Measurements from ENCODE around the gene CHRM5.
"Not testable (repeated sequence)": the region's sequence is repeated elsewhere in the genome, so short reads cannot be mapped to it uniquely, and the experiment has no call there.

The CHRM5 gene

DNA sequence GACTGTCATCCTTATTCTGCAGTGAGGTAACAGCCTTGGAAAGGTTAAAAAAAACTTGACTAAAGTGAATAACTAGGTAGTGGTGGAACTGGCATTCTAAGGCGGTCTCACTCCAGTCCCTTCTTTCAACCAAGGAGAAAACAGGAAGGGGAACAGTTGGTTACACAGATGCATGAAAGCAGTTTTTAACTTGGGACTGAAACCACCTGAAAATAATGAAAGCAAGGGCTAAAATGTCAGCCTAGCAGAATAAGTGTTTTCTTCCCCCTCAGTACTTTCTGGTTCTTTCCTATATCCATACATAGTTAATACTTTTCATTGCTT lies 71.5 kb downstream of the CHRM5 start:
- no peak for DNase-seq (ENCODE audit: low read depth)

DNA sequence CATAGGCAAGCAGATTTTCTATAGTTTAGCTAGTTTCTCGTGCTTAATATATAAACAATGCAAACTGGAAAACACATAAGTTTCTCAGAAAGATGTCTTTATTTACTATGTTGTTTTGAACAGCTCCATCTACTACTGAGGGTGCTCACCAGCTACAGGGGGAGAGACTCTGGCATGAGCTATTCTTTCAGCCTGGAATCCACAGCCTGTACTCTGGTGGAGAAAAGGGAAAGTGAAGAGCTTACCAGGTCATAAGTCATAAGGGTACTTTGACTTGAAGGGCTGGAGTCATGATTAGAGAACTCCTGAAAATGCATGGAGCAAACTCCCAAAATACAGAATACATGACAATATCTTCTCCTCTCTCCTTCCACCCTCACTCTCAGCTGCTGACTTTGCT lies 75.1 kb downstream of the CHRM5 start:
- no peak for DNase-seq (ENCODE audit: low read depth)

DNA sequence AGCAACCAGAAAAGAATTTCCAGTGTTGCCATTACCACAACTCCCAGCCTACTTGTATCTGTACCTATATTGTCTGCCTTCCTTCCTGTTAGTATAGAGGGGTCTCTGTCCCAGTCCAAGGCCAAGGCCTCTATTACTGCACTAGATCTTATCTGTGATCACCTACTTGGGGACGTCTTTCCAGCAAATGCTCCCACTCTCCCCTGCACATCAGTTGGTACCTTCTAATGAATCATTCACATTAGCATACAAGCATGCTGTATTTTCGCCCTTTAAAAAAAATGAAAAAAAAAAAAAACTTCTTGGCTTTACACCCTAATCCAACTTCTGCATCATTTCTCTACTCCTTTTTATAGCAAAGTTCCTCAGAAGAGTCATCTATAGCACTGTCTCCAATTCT lies 75.5 kb downstream of the CHRM5 start:
- no peak for DNase-seq (ENCODE audit: low read depth)

- DNase-seq (ENCODE audit: low read depth), result no peak
These were observed 78.3 kb downstream of the CHRM5 start for GRCh38 chr15:34046471-34047145.

GRCh38 chr15:34047893-34048775 lies 79.8 kb downstream of the CHRM5 start:
- no peak for DNase-seq (ENCODE audit: low read depth)

- no peak for DNase-seq (ENCODE audit: low read depth)
These were observed 80.8 kb downstream of the CHRM5 start for GRCh38 chr15:34049112-34049511.

DNA sequence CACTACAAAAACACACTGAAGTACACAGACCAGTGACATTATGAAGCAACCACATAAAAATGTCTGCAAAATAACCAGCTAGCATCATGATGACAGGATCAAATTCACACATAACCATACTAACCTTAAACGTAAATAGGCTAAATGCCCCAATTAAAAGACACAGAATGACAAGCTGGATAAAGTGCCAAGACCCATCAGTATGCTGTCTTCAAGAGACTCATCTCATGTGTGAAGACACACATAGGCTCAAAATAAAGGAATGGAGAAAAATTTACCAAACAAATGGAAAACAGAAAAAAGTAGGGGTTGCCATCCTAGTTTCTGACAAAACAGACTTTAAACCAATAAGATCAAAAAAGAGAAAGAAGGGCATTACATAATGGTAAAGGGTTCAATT lies 82.1 kb downstream of the CHRM5 start:
- not testable (repeated sequence) for DNase-seq (ENCODE audit: low read depth)

GRCh38 chr15:34054081-34054707 lies 85.9 kb downstream of the CHRM5 start:
- DNase-seq (ENCODE audit: low read depth), result no peak

- no peak for DNase-seq (ENCODE audit: low read depth)
These were observed 87.7 kb downstream of the CHRM5 start for GRCh38 chr15:34055868-34056595.

DNA sequence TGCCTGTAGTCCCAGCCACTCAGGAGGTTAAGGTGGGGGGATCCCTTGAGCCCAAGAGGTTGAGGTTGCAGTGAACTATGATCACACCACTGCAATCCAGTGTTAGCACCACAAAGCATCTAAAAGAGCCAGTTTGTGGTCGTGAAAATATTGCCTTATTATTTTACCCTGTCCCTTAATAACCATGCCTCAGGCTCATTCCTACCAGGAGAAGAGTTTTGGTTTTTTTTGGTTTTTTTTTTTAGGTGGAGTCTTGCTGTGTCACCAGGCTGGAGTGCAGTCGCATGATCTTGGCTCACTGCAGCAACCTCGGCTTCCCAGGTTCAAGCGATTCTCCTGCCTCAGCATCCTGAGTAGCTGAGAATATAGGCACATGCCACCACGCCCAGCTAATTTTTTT lies 88.6 kb downstream of the CHRM5 start:
- DNase-seq (ENCODE audit: low read depth), result no peak

DNA sequence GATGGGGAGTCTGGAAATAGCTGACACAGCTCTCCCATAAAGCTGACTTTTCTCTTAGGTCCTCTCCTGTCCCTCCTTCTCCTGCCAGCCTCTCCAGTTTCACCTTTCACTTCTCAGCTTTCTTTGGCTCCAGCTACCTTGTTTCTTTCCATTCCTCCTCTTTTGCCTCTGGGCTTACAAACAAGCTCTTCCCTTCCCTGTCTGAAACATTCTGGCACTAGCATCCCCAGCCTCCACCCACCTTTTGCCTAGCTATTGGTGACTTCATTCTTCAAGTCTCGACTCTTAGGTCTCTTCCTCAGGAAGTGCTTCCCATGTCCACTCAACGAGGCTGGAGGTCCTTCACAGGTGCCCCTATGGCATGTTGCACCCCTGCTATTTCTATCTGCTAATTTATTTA lies 91.2 kb downstream of the CHRM5 start:
- DNase-seq (ENCODE audit: low read depth), result no peak

GRCh38 chr15:34059946-34060345 lies 91.6 kb downstream of the CHRM5 start:
- no peak for DNase-seq (ENCODE audit: low read depth)

DNA sequence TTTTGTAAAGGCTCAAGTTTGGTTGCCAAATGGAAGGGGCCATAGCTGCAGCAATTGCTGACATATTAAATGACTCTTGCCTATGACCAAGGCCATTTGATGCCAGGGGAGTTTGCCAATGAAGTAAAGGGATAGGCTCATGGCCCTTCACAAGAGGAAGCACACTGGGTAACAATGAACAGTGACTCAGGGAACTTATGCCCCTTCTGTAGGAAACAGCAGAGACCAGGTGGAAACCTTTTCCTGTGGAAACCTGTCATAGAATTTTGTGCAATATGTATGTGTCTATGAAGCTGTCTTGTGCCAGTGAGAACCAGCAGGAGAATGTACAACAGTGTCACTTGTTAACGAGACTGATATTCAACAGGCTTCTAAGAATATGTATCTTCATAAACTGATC lies 96.1 kb downstream of the CHRM5 start:
- no peak for DNase-seq (ENCODE audit: low read depth)

GRCh38 chr15:34065261-34065660 lies 97.0 kb downstream of the CHRM5 start:
- no peak for DNase-seq (ENCODE audit: low read depth)

DNA sequence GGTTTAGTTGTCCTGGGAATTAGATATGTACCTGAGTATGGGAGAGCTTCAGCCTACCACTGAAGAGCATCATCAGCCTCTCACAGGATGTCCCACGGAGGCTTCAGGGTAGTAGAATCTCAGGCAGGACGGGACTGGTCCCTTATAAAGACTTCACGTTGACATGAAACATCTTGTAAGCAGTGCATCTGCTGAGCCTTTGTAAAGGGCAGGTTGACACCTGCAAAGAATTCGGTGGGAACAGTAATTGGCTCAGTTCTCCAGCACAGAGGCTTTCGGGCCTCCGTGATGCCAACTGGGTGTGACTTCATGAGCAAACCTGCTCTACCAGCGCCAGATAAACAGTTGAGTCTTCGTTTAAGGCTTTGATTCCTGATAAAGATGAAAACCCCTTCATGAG lies 97.6 kb downstream of the CHRM5 start:
- no peak for DNase-seq (ENCODE audit: low read depth)

- DNase-seq (ENCODE audit: low read depth), result no peak
These were observed 101.7 kb downstream of the CHRM5 start for GRCh38 chr15:34070003-34070402.

DNA sequence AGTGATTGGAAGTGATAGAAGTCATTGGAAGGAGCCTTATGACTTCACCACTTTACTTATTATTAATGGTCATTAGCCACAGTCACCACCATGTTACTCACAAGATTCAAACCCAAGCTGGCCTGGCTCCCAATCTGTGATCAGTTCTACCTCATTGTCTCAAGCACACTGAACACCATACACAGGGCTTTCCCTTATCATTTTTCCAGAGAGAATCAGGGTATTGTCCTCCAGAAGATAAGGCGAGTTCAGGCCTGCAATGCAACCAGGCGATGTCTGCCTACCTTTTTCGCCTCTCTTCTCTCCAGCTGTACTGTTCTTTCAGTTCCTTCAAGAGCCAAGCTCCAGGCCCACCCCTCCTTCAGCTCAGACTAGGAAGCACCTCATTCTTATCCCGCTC lies 108.5 kb downstream of the CHRM5 start:
- DNase-seq (ENCODE audit: low read depth), result no peak

GRCh38 chr15:34078900-34079299 lies 110.6 kb downstream of the CHRM5 start:
- no peak for DNase-seq (ENCODE audit: low read depth)

DNA sequence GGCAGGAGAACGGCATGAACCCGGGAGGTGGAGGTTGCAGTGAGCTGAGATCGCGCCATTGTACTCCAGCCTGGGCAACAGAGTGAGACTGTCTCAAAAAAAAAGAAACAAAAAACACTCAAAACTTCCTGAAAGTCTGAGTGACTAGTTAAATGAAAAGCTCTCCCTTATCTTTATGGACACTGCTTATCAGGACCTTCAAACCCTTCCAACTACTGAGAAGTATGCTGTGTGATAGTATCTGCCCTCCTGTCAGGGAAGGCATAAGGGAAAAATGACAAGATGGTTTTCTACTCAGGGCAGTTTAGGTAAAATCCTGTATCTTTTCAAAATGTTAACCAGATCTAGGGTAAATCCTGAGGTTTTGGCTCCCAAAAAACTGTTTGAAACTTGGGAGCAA lies 111.6 kb downstream of the CHRM5 start:
- no peak for DNase-seq (ENCODE audit: low read depth)

- DNase-seq (ENCODE audit: low read depth), result no peak
These were observed 115.8 kb downstream of the CHRM5 start for GRCh38 chr15:34084086-34084485.

DNA sequence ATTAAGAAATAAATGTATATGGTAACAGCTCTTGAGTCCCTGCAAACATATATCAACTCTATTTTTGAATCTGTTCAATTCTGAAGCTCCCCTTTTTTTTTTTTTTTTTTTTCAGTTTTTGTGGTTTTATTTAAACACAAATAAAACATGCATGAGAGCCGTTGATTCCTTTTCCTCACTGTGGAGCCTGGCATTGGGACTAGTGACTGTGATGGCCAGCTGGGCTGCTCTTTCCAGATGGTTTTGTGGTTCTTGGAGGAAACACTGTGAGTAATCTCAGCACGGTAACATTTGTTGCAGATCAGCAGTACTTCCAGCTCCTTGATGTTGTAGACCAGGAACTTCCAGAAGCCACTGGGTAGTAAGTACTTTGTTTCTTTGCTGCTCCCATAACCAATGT lies 117.4 kb downstream of the CHRM5 start:
- no peak for DNase-seq (ENCODE audit: low read depth)

GRCh38 chr15:34099914-34100313 lies 131.6 kb downstream of the CHRM5 start:
- no peak for DNase-seq (ENCODE audit: low read depth)

Data from activated T-cell treated with anti-CD3 and anti-CD28 coated beads for 1 hour (primary cell).